Measurements from ENCODE around the gene QSOX2.

Gene QSOX2

DNA sequence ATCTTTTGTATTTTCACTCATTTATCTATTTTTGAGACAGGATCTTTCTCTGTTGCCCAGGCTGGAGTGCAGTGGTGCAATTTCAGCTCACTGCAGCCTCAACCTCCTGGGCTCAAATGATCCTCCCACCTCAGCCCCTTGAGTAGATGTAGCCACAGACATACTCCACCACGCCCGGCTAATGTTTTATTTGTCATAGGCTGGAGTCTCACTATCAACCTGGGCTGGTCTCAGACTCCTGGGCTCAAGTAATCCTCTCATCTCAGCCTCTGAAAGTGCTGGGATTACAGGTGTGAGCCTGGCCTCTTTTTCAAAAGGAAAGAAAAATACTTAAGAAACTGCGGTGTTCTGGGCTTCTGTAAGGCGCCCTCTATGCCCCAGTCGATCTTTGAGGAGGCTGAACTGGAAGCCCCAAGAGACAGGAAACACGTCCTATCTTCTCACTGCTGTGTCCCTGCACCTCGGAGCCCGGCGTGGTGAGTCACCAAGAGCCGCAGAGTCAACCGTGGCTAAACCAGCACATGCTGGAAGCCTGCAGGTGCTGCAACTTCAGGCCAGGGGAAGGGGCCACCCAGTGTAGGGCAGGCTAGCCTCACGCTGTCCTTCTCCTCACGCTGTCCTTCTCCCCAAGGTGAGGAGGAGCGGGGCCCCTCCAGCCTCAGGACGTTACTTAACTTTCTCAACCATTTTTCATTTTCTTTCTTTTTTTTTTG lies 25.4 kb downstream of the QSOX2 start:
- no peak for TF ChIP-seq CTCF (IDR thresholded peaks at IDR 0.05; ENCODE audit: extremely low read depth, insufficient read depth, missing control alignments)
- in situ Hi-C loops (cut with MboI; ENCODE audit: low pct_unique_long_range_greater_than_20kb, low sequenced_read_pairs, unreplicated experiment): no loop called here
- no peak for DNase-seq (ENCODE audit: low spot score)

- DNase-seq (ENCODE audit: low spot score): no peak
- no peak for TF ChIP-seq CTCF (IDR thresholded peaks at IDR 0.05; ENCODE audit: extremely low read depth, insufficient read depth, missing control alignments)
- in situ Hi-C loops (cut with MboI; ENCODE audit: low pct_unique_long_range_greater_than_20kb, low sequenced_read_pairs, unreplicated experiment): no loop called here
Observed at GRCh38 chr9:136219276-136219675, 26.3 kb downstream of the QSOX2 start.

DNA sequence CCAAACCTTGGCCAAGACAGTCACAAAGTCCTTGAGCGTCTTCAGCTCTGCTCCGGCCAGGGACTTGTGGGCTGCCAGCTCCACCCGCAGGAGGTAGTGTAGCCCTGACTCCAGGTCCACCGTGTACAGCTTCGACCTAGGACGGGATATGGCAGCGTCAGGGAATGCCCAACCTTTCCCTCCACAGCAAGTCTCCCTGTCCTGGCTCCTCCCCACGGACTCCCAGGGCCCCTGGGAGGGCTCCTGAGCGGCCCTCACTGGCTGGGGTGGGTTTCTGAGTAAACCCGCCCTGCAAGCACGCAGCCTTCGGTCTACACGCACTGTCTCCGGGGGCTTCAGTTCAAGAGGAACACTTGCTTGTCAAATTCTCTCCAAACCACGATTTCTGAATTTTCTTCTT lies 26.9 kb downstream of the QSOX2 start:
- no peak for TF ChIP-seq CTCF (IDR thresholded peaks at IDR 0.05; ENCODE audit: extremely low read depth, insufficient read depth, missing control alignments)
- DNase-seq (ENCODE audit: low spot score): no peak
- in situ Hi-C loops (cut with MboI; ENCODE audit: low pct_unique_long_range_greater_than_20kb, low sequenced_read_pairs, unreplicated experiment): no loop called here

DNA sequence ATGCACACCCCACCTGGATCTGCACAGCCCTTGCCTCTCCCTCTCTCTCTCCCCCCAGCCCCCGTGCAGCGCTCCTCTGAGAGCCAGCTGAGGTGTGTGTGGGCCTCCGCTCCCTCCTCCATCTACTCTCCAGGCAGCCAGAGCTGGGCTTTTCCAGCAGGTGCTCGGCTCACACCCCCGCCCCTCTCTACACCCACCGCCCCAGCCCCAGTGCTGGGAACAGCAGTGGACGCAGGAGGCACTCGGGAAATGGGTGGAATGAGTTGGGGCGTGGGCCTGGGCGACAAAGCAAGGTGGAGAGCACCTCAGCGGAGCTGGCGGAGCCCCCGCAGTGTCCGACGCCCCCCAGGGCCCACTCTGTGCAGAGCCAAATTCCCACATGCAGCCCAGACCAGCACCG lies 27.3 kb downstream of the QSOX2 start:
- TF ChIP-seq CTCF (IDR thresholded peaks at IDR 0.05; ENCODE audit: extremely low read depth, insufficient read depth, missing control alignments): no peak
- in situ Hi-C loops (cut with MboI; ENCODE audit: low pct_unique_long_range_greater_than_20kb, low sequenced_read_pairs, unreplicated experiment): no loop called here
- DNase-seq (ENCODE audit: low spot score): no peak

GRCh38 chr9:136216541-136217244 lies 28.9 kb downstream of the QSOX2 start:
- in situ Hi-C loops (cut with MboI; ENCODE audit: low pct_unique_long_range_greater_than_20kb, low sequenced_read_pairs, unreplicated experiment): no loop called here
- TF ChIP-seq CTCF (IDR thresholded peaks at IDR 0.05; ENCODE audit: extremely low read depth, insufficient read depth, missing control alignments): no peak
- no peak for DNase-seq (ENCODE audit: low spot score)

DNA sequence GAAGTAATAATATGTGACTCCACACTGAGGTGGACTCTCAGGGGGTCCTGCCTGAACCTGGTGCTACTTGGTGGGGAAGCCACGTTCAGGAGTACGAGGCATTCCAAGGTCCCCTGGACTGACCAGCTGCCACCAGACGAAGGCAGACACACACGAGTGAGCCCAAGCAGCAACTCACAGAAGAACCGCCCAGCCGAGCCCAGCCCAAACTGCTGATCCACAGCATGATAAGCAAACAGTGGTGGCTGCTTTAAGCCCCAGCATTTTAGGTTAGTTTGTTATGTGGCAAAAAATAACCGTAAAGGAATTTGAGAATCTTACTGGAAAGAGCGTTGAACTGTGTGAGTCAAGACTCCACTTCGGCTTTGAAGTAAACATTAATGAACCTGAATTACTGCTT lies 31.9 kb downstream of the QSOX2 start:
- DNase-seq (ENCODE audit: low spot score): no peak
- in situ Hi-C loops (cut with MboI; ENCODE audit: low pct_unique_long_range_greater_than_20kb, low sequenced_read_pairs, unreplicated experiment): no loop called here
- TF ChIP-seq CTCF (IDR thresholded peaks at IDR 0.05; ENCODE audit: extremely low read depth, insufficient read depth, missing control alignments): no peak

All from GM13977 (cell line).